ENCODE results near the gene OTOF. TPM values are rescaled to one million over a fixed set of nuclear protein-coding genes. Genes with fewer than 3 reads are reported as not detected.

Gene OTOF
- total and polyA plus RNA-seq, 2 of the 13 experiments (the other 11 are each of a cell fraction or from before 2014, with no cell fraction given) = 0.04 TPM; not detected in 1

DNA sequence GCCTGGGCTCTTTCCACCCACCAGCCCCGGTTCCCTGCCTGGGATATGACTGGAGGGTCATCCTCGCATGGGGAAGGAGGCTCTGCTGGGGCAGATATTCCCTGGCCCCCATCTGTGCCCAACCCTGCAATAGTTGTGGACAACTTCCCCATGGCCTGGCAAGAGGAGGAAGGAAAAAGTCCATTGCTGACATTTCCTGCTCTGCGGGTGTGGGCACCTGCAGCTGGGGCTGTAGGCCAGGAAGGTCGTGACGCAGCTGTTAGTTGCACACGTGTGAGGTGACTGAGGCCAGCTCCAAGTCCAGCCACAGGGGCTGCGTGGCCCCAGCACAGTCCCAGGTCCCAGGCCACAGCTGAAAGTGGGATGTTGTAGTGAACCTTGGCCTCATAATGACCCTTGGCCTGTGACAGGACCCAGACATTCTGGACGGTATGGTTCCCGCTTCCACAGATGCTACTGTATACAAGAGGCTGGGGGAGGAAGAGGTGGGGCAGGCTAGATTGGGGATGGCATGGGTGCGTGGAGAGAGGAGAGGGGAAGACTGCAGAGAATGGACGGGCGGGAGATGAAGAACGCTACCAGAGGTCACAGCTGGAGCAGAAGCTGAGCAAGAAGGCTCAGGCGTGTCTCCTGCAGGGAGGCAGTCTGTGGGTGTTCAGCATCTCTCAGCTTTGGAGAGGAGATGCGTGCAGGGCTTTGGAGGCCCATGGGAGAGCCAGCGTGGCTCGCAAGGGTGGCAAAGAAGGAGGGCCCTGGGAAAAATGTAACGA, 22.1 kb downstream of the OTOF start (continued):
- TF ChIP-seq RFXAP (CRISPR knock-in tag; IDR thresholded peaks at IDR 0.05; ENCODE audit: borderline replicate concordance) (0 out of 2 replicates have a peak, but pooled peaks have one; percentile 68), ZNF619 (CRISPR knock-in tag; IDR thresholded peaks at IDR 0.05) (no peak), MEF2D (CRISPR knock-in tag; IDR thresholded peaks at IDR 0.05) (0 out of 2 replicates have a peak, but pooled peaks have one; percentile 46), FOXK1 (CRISPR knock-in tag; IDR thresholded peaks at IDR 0.05; ENCODE audit: borderline replicate concordance, low read depth) (peak; percentile 17; the same call in 1 of the 2 replicates), NR2F6 (IDR thresholded peaks at IDR 0.05) (peak; percentile 90), NR2F6 (CRISPR knock-in tag; IDR thresholded peaks at IDR 0.05) (peak; percentile 87), TRIM24 (CRISPR knock-in tag; IDR thresholded peaks at IDR 0.05) (0 out of 2 replicates have a peak, but pooled peaks have one; percentile 61), NKX3-1 (CRISPR knock-in tag; IDR thresholded peaks at IDR 0.05) (0 out of 2 replicates have a peak, but pooled peaks have one; percentile 32), MTA1 (CRISPR knock-in tag; IDR thresholded peaks at IDR 0.05; ENCODE audit: borderline replicate concordance) (peak; percentile 89; the same call in 1 of the 2 replicates), SALL1 (CRISPR knock-in tag; IDR thresholded peaks at IDR 0.05) (peak; percentile 85), DNMT1 (CRISPR knock-in tag; IDR thresholded peaks at IDR 0.05) (0 out of 2 replicates have a peak, but pooled peaks have one; percentile 90), MAZ (IDR thresholded peaks at IDR 0.05; ENCODE audit: borderline replicate concordance, low read depth, low read length) (no peak), MAZ (CRISPR knock-in tag; IDR thresholded peaks at IDR 0.05; ENCODE audit: low read depth) (peak; percentile 62; the same call in 1 of the 2 replicates), MLLT10 (CRISPR knock-in tag; IDR thresholded peaks at IDR 0.05) (no peak), ZNF441 (CRISPR knock-in tag; IDR thresholded peaks at IDR 0.05; ENCODE audit: borderline replicate concordance) (peak; percentile 43; the same call in 1 of the 2 replicates), NR2C2 (CRISPR knock-in tag; IDR thresholded peaks at IDR 0.05; ENCODE audit: borderline replicate concordance) (peak; percentile 83), PRMT3 (CRISPR knock-in tag; IDR thresholded peaks at IDR 0.05; ENCODE audit: borderline replicate concordance, low read depth) (0 out of 2 replicates have a peak, but pooled peaks have one; percentile 54), ZNF598 (CRISPR knock-in tag; IDR thresholded peaks at IDR 0.05; ENCODE audit: borderline replicate concordance) (peak; percentile 21; the same call in 1 of the 2 replicates), EHMT2 (IDR thresholded peaks at IDR 0.05; ENCODE audit: borderline replicate concordance, low read depth, low read length) (no peak), CBX1 (IDR thresholded peaks at IDR 0.05; ENCODE audit: low read depth) (peak; percentile 27), ZNF788 (CRISPR knock-in tag; IDR thresholded peaks at IDR 0.05; ENCODE audit: borderline replicate concordance) (peak; percentile 83; the same call in 1 of the 2 replicates), BHLHE40 (IDR thresholded peaks at IDR 0.05; ENCODE audit: low read length) (peak; percentile 98)
- TF ChIP-seq, protein P1, sequence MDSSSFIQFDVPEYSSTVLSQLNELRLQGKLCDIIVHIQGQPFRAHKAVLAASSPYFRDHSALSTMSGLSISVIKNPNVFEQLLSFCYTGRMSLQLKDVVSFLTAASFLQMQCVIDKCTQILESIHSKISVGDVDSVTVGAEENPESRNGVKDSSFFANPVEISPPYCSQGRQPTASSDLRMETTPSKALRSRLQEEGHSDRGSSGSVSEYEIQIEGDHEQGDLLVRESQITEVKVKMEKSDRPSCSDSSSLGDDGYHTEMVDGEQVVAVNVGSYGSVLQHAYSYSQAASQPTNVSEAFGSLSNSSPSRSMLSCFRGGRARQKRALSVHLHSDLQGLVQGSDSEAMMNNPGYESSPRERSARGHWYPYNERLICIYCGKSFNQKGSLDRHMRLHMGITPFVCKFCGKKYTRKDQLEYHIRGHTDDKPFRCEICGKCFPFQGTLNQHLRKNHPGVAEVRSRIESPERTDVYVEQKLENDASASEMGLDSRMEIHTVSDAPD (CRISPR knock-in tag; IDR thresholded peaks at IDR 0.05) = no peak
- TF ChIP-seq, protein P2, sequence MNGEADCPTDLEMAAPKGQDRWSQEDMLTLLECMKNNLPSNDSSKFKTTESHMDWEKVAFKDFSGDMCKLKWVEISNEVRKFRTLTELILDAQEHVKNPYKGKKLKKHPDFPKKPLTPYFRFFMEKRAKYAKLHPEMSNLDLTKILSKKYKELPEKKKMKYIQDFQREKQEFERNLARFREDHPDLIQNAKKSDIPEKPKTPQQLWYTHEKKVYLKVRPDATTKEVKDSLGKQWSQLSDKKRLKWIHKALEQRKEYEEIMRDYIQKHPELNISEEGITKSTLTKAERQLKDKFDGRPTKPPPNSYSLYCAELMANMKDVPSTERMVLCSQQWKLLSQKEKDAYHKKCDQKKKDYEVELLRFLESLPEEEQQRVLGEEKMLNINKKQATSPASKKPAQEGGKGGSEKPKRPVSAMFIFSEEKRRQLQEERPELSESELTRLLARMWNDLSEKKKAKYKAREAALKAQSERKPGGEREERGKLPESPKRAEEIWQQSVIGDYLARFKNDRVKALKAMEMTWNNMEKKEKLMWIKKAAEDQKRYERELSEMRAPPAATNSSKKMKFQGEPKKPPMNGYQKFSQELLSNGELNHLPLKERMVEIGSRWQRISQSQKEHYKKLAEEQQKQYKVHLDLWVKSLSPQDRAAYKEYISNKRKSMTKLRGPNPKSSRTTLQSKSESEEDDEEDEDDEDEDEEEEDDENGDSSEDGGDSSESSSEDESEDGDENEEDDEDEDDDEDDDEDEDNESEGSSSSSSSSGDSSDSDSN (CRISPR knock-in tag; IDR thresholded peaks at IDR 0.05) = peak; percentile 38; the same call in 1 of the 2 replicates
- TF ChIP-seq, protein P3, sequence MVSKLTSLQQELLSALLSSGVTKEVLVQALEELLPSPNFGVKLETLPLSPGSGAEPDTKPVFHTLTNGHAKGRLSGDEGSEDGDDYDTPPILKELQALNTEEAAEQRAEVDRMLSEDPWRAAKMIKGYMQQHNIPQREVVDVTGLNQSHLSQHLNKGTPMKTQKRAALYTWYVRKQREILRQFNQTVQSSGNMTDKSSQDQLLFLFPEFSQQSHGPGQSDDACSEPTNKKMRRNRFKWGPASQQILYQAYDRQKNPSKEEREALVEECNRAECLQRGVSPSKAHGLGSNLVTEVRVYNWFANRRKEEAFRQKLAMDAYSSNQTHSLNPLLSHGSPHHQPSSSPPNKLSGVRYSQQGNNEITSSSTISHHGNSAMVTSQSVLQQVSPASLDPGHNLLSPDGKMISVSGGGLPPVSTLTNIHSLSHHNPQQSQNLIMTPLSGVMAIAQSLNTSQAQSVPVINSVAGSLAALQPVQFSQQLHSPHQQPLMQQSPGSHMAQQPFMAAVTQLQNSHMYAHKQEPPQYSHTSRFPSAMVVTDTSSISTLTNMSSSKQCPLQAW (CRISPR knock-in tag; IDR thresholded peaks at IDR 0.05) = peak; percentile 19; the same call in 1 of the 2 replicates

All from HepG2 (cell line).